Testis (tissue), 2 donors: ENCODE measurements around the gene WWC1.

Experiments
- POLR2A ChIP-seq: fragments of 450-650 bp; IDR thresholded peaks from one replicate; pipeline ENCODE4 v1.6.1; 2017; ENCODE audit warnings: antibody characterized with exemption, mild to moderate bottlenecking, moderate library complexity
- TF ChIP-seq, protein P1 (sequence below), 3 experiments: fragments of 450-650 bp in 2 of 3; fragments of 200-600 bp in 1 of 3; sonication (generic) in 1 of 3; IDR thresholded peaks; one replicate each; pipeline ENCODE4 v1.5.1; 2016 to 2019; ENCODE audit warnings: antibody characterized with exemption in 3 of 3, mild to moderate bottlenecking in 2 of 3, moderate library complexity in 1 of 3

DNA sequence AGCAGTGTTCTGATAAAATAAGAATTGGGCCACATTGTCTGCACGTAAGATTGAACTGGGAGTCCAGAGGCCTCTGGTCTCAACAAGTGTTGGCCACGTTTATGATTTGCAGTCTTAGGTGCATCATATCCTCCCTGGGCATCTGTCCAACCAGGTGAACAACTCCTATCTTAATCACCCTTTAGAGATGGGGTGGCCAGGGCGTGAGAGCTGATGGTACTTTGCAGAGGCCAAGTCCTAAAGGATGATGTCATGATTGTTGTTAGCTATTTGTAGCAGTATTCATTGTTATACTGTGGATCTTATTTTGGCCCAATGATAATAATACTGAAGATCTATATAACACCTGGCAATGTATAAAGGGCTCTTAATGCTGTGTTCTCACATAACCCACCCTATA, 121.6 kb downstream of the WWC1 start:
- TF ChIP-seq, protein P1, sequence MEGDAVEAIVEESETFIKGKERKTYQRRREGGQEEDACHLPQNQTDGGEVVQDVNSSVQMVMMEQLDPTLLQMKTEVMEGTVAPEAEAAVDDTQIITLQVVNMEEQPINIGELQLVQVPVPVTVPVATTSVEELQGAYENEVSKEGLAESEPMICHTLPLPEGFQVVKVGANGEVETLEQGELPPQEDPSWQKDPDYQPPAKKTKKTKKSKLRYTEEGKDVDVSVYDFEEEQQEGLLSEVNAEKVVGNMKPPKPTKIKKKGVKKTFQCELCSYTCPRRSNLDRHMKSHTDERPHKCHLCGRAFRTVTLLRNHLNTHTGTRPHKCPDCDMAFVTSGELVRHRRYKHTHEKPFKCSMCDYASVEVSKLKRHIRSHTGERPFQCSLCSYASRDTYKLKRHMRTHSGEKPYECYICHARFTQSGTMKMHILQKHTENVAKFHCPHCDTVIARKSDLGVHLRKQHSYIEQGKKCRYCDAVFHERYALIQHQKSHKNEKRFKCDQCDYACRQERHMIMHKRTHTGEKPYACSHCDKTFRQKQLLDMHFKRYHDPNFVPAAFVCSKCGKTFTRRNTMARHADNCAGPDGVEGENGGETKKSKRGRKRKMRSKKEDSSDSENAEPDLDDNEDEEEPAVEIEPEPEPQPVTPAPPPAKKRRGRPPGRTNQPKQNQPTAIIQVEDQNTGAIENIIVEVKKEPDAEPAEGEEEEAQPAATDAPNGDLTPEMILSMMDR (IDR thresholded peaks at IDR 0.05) = no peak
- no peak for TF ChIP-seq POLR2A
